ENCODE results near the gene KCNJ9.
"Not testable (repeated sequence)": the region's sequence is repeated elsewhere in the genome, so short reads cannot be mapped to it uniquely, and the experiment has no call there.

KCNJ9 gene

GRCh38 chr1:160081261-160081936 is at the start of gene KCNJ9:
TSS of gene KCNJ9 (plus strand) at chr1:160081538. CDS start at chr1:160084031, 2,493 bp downstream.
- peak in 1 of 2 experiments; percentile 20 for DNase-seq

- DNase-seq: peak; percentile 36 to 71
Observed at GRCh38 chr1:160032165-160032820, 49.0 kb upstream of the KCNJ9 start.

- DNase-seq: no peak
Observed at GRCh38 chr1:160040476-160040875, 40.9 kb upstream of the KCNJ9 start.

GRCh38 chr1:160043543-160043942 is 37.8 kb upstream of the KCNJ9 start:
- no peak for DNase-seq

- DNase-seq: no peak
Observed at GRCh38 chr1:160045653-160046052, 35.7 kb upstream of the KCNJ9 start.

- peak; percentile 44 to 77 for DNase-seq
Observed at GRCh38 chr1:160046494-160047110, 34.7 kb upstream of the KCNJ9 start.

- no peak for DNase-seq
Observed at GRCh38 chr1:160047111-160047991, 34.0 kb upstream of the KCNJ9 start.

GRCh38 chr1:160048335-160048734 is 33.0 kb upstream of the KCNJ9 start:
- no peak for DNase-seq

GRCh38 chr1:160049101-160049500 is 32.2 kb upstream of the KCNJ9 start:
- DNase-seq: no peak

- DNase-seq: not testable (repeated sequence)
Observed at GRCh38 chr1:160050182-160050581, 31.2 kb upstream of the KCNJ9 start.

- no peak for DNase-seq
Observed at GRCh38 chr1:160050619-160051018, 30.7 kb upstream of the KCNJ9 start.

- DNase-seq: no peak
Observed at GRCh38 chr1:160052936-160053335, 28.4 kb upstream of the KCNJ9 start.

GRCh38 chr1:160053548-160054365 is 27.6 kb upstream of the KCNJ9 start:
- no peak for DNase-seq

GRCh38 chr1:160056648-160057169 is 24.6 kb upstream of the KCNJ9 start:
- DNase-seq: no peak

- no peak for DNase-seq
Observed at GRCh38 chr1:160058087-160058486, 23.3 kb upstream of the KCNJ9 start.

- peak in 1 of 2 experiments; percentile 29 for DNase-seq
Observed at GRCh38 chr1:160061369-160062229, 19.7 kb upstream of the KCNJ9 start.

GRCh38 chr1:160062230-160062532 is 19.2 kb upstream of the KCNJ9 start:
- no peak for DNase-seq

GRCh38 chr1:160063176-160063575 is 18.2 kb upstream of the KCNJ9 start:
- no peak for DNase-seq

GRCh38 chr1:160064164-160064563 is 17.2 kb upstream of the KCNJ9 start:
- DNase-seq: no peak

GRCh38 chr1:160064746-160065145 is 16.6 kb upstream of the KCNJ9 start:
- no peak for DNase-seq

All from NCI-H526 (cell line).